IMR-90 (cell line): Measurements from ENCODE around the gene CAVIN2. TPM values are rescaled to one million over a fixed set of nuclear protein-coding genes. Genes with fewer than 3 reads are reported as not detected.
A peak's percentile ranks its signal among the peaks of the same experiment; 100 is the strongest.

Experiments
- ATAC-seq: fragments of 200-7000 bp; cut with Tn5 transposase; 2 replicates; pipeline ENCODE4 v1.9.1; 2020; ENCODE audit warnings: low read depth, mild to moderate bottlenecking, moderate library complexity
- BruUV-seq: library from RNA; stranded (reverse); fragments of 400-500 nt; replicated peaks from 2 replicates; lab custom pipeline; 2021; lab: Mats Ljungman, UMichigan
- CTCF ChIA-PET: fragments of 300-600 bp; formaldehyde crosslinking; extraction: SDS; loops from one replicate; lab custom pipeline; 2021; ENCODE audit warnings: antibody characterized with exemption; lab: Yijun Ruan, JAX
- POLR2A ChIA-PET: fragments of 300-600 bp; sonication (Branson Sonifier 250); formaldehyde crosslinking; loops from one replicate; lab custom pipeline; 2022; ENCODE audit warnings: antibody characterized with exemption; ENCODE audit not compliant: unreplicated experiment; lab: Charles Lee
- DNase-seq: peaks from one replicate; pipeline ENCODE4 v3.0.0; 2013
- H2AFZ ChIP-seq: replicated peaks from 2 replicates; pipeline ENCODE3; 2013; ENCODE audit warnings: low read length, mild to moderate bottlenecking; ENCODE audit not compliant: poor library complexity
- H2AK5ac ChIP-seq: 2 replicates; pipeline ENCODE4 v1.6.1; 2013; ENCODE audit warnings: low read depth, low read length, inconsistent platforms
- H2AK9ac ChIP-seq: replicated peaks from 2 replicates; pipeline ENCODE3; 2013; ENCODE audit warnings: mild to moderate bottlenecking, low read depth, low read length, moderate library complexity; ENCODE audit not compliant: poor library complexity
- H2BK120ac ChIP-seq: 2 replicates; pipeline ENCODE4 v1.6.1; 2013; ENCODE audit warnings: low read depth, low read length, inconsistent platforms
- H2BK15ac ChIP-seq: 3 replicates; pipeline ENCODE4 v1.6.1; 2013; ENCODE audit warnings: low read depth, low read length, inconsistent platforms
- H2BK20ac ChIP-seq: 2 replicates; pipeline ENCODE4 v1.6.1; 2013; ENCODE audit warnings: low read depth, mild to moderate bottlenecking, inconsistent platforms, low read length, moderate library complexity
- H2BK5ac ChIP-seq: 2 replicates; pipeline ENCODE4 v1.6.1; 2013; ENCODE audit warnings: mild to moderate bottlenecking, low read depth, low read length, inconsistent platforms; ENCODE audit not compliant: poor library complexity, severe bottlenecking
- H3K14ac ChIP-seq: replicated peaks from 2 replicates; pipeline ENCODE4 v1.6.1; 2013; ENCODE audit warnings: low read depth, low read length, inconsistent platforms
- H3K18ac ChIP-seq: 2 replicates; pipeline ENCODE4 v1.6.1; 2013; ENCODE audit warnings: low read depth, low read length, control low read depth
- H3K23ac ChIP-seq: 2 replicates; pipeline ENCODE4 v1.6.1; 2013; ENCODE audit warnings: low read depth, low read length, inconsistent platforms
- H3K27ac ChIP-seq: 2 replicates; pipeline ENCODE4 v1.5.1; 2013; ENCODE audit warnings: mild to moderate bottlenecking, control low read depth, low read length; ENCODE audit not compliant: insufficient read depth
- H3K27me3 ChIP-seq: 2 replicates; pipeline ENCODE4 v1.6.1; 2013; ENCODE audit warnings: low read length; ENCODE audit not compliant: control insufficient read depth, insufficient read depth
- H3K36me3 ChIP-seq: 2 replicates; pipeline ENCODE4 v1.6.1; 2013; ENCODE audit warnings: low read length, mixed read lengths; ENCODE audit not compliant: control insufficient read depth, insufficient read depth
- H3K4ac ChIP-seq: 2 replicates; pipeline ENCODE4 v1.6.1; 2013; ENCODE audit warnings: low read depth, low read length, inconsistent platforms
- H3K4me1 ChIP-seq: 2 replicates; pipeline ENCODE4 v1.6.1; 2013; ENCODE audit warnings: low read length, mixed read lengths; ENCODE audit not compliant: control insufficient read depth, insufficient read depth
- H3K4me2 ChIP-seq: 2 replicates; pipeline ENCODE4 v1.6.1; 2013; ENCODE audit warnings: low read depth, mild to moderate bottlenecking, control low read depth, low read length, moderate library complexity
- H3K4me3 ChIP-seq: 2 replicates; pipeline ENCODE4 v1.5.1; 2013; ENCODE audit warnings: low read depth, mild to moderate bottlenecking, control low read depth, low read length, moderate library complexity; ENCODE audit not compliant: insufficient read depth
- H3K56ac ChIP-seq: 2 replicates; pipeline ENCODE4 v1.6.1; 2013; ENCODE audit warnings: low read length, inconsistent platforms; ENCODE audit not compliant: insufficient read depth; ENCODE audit errors: extremely low read depth
- H3K79me1 ChIP-seq, 2 experiments: 2 replicates each; pipeline ENCODE4 v1.6.1; 2013; ENCODE audit warnings: low read length in 2 of 2, inconsistent platforms in 1 of 2, low read depth in 1 of 2
- H3K9ac ChIP-seq: 2 replicates; pipeline ENCODE4 v1.6.1; 2013; ENCODE audit warnings: low read depth, low read length, control low read depth
- H3K9me1 ChIP-seq: 2 replicates; pipeline ENCODE4 v1.6.1; 2013; ENCODE audit warnings: low read length, inconsistent platforms; ENCODE audit not compliant: insufficient read depth
- H3K9me3 ChIP-seq: 2 replicates; pipeline ENCODE4 v1.6.1; 2013; ENCODE audit warnings: low read length; ENCODE audit not compliant: control insufficient read depth, insufficient read depth
- H4K20me1 ChIP-seq: 2 replicates; pipeline ENCODE4 v1.6.1; 2013; ENCODE audit warnings: low read length, inconsistent platforms; ENCODE audit not compliant: insufficient read depth
- H4K5ac ChIP-seq: 2 replicates; pipeline ENCODE4 v1.6.1; 2013; ENCODE audit warnings: mild to moderate bottlenecking, low read depth, low read length, control low read depth
- H4K8ac ChIP-seq, 2 experiments: 2 replicates each; pipeline ENCODE4 v1.6.1; 2013; ENCODE audit warnings: low read depth in 2 of 2, low read length in 2 of 2, control low read depth in 1 of 2, inconsistent platforms in 1 of 2
- H4K91ac ChIP-seq: 2 replicates; pipeline ENCODE4 v1.6.1; 2013; ENCODE audit warnings: low read depth, low read length, inconsistent platforms; ENCODE audit not compliant: insufficient read depth
- BHLHE40 ChIP-seq: fragments of 150-350 bp; IDR thresholded peaks from 2 replicates; pipeline ENCODE4 v1.6.1; 2016; ENCODE audit warnings: mild to moderate bottlenecking, low read depth, low read length
- CEBPB ChIP-seq: IDR thresholded peaks from 2 replicates; pipeline ENCODE4 v1.6.1; 2012; ENCODE audit warnings: low read depth, low read length, improper control_type of control experiment
- CHD1 ChIP-seq: IDR thresholded peaks from 2 replicates; pipeline ENCODE4 v1.6.1; 2012; ENCODE audit warnings: low read depth, low read length, improper control_type of control experiment
- CTCF ChIP-seq: conservative IDR thresholded peaks from 2 replicates; pipeline ENCODE4 v1.5.1; 2012; ENCODE audit warnings: mild to moderate bottlenecking, low read depth, low read length, improper control_type of control experiment
- ELK1 ChIP-seq: fragments of 150-350 bp; IDR thresholded peaks from 2 replicates; pipeline ENCODE4 v1.6.1; 2016; ENCODE audit warnings: low read depth, mild to moderate bottlenecking, low read length, moderate library complexity, borderline replicate concordance
- FOS ChIP-seq: fragments of 150-350 bp; IDR thresholded peaks from 2 replicates; pipeline ENCODE4 v1.6.1; 2016; ENCODE audit warnings: low read depth, low read length
- MAFK ChIP-seq: IDR thresholded peaks from 2 replicates; pipeline ENCODE4 v1.6.1; 2012; ENCODE audit warnings: low read depth, low read length, improper control_type of control experiment
- MAZ ChIP-seq: IDR thresholded peaks from 2 replicates; pipeline ENCODE4 v1.6.1; 2012; ENCODE audit warnings: low read depth, mild to moderate bottlenecking, low read length, improper control_type of control experiment, moderate library complexity, borderline replicate concordance
- MXI1 ChIP-seq: IDR thresholded peaks from 2 replicates; pipeline ENCODE4 v1.6.1; 2012; ENCODE audit warnings: low read depth, mild to moderate bottlenecking, low read length, moderate library complexity, borderline replicate concordance
- NFE2L2 ChIP-seq: fragments of 150-350 bp; IDR thresholded peaks from 2 replicates; pipeline ENCODE4 v1.6.1; 2016; ENCODE audit warnings: low read depth, mild to moderate bottlenecking, low read length
- POLR2A ChIP-seq: IDR thresholded peaks from 2 replicates; pipeline ENCODE4 v1.6.1; 2012; ENCODE audit warnings: mild to moderate bottlenecking, low read depth, low read length
- RAD21 ChIP-seq: IDR thresholded peaks from 2 replicates; pipeline ENCODE4 v1.6.1; 2012; ENCODE audit warnings: low read length, improper control_type of control experiment
- RCOR1 ChIP-seq: IDR thresholded peaks from 2 replicates; pipeline ENCODE4 v1.6.1; 2012; ENCODE audit warnings: mild to moderate bottlenecking, low read length, improper control_type of control experiment; ENCODE audit not compliant: insufficient replicate concordance
- RFX5 ChIP-seq: IDR thresholded peaks from 2 replicates; pipeline ENCODE4 v1.8.0; 2012; ENCODE audit warnings: low read depth, mild to moderate bottlenecking, low read length, moderate library complexity
- SMC3 ChIP-seq: fragments of 150-350 bp; IDR thresholded peaks from 2 replicates; pipeline ENCODE4 v1.6.1; 2016; ENCODE audit warnings: low read depth, mild to moderate bottlenecking, antibody characterized with exemption, low read length, moderate library complexity
- USF2 ChIP-seq: fragments of 150-350 bp; IDR thresholded peaks from 2 replicates; pipeline ENCODE4 v1.6.1; 2017; ENCODE audit warnings: mild to moderate bottlenecking, antibody characterized with exemption, low read length, low read depth
- WGBS, 2 experiments: methylation state at CpG; one replicate each; pipeline versions ENCODE4 v1.1.5 to v1.1.7; 2013; ENCODE audit warnings: missing lambda C conversion rate in 2 of 2; ENCODE audit not compliant: insufficient read length in 1 of 2; ENCODE audit errors: extremely low coverage in 2 of 2; 5-methylcytosine and 5-hydroxymethylcytosine counted together
- dilution Hi-C: fragments of 300-500 bp; cut with HindIII; formaldehyde crosslinking; loops from one replicate; pipeline ENCODE4 v1.14.3; 2018; ENCODE audit warnings: low sequenced_read_pairs; ENCODE audit not compliant: unreplicated experiment
- in situ Hi-C: fragments of 300-500 bp; cut with MboI; formaldehyde crosslinking; loops from 3 replicates; pipeline ENCODE4 v1.14.3; 2019; ENCODE audit warnings: low sequenced_read_pairs, inconsistent platforms, mixed read lengths
- intact Hi-C: fragments of 100-400 bp; cut with micrococcal nuclease; formaldehyde crosslinking; loops from 2 replicates; pipeline ENCODE4 v1.10.0; 2022
- polyA plus RNA-seq, 3 experiments: library from polyadenylated mRNA; depleted of rRNA; stranded (reverse); fragments of >200 nt; gene quantifications; 2 replicates each; pipeline ENCODE4 v1.2.3, GENCODE V29; 2012; ENCODE audit warnings: low replicate concordance in 1 of 3
- total RNA-seq: library from RNA; depleted of rRNA; stranded (reverse); fragments of >200 nt; gene quantifications from 2 replicates; pipeline ENCODE4 v1.2.3, GENCODE V29; 2012

Gene CAVIN2
- total and polyA plus RNA-seq, 2 of the 4 experiments (the other 2 are of a cell fraction), result 7.7 to 11.5 TPM

- peak overlapping the region; percentile 93 for H2BK15ac ChIP-seq
- ATAC-seq (peak; percentile 4; the same call in 1 of the 2 replicates), DNase-seq (no peak)
- peak overlapping the region; percentile 88 for H3K4ac ChIP-seq
- POLR2A ChIA-PET, result no interaction called here
- peak overlapping the region; percentile 64 to 72; a peak in 3 of 4 replicates for H4K8ac ChIP-seq
- no peaks in the 10 kb centered on the region for H3K27me3 ChIP-seq
- dilution Hi-C loops, result no loop called here
- H3K9me1 ChIP-seq, result peaks cover 12% of the 10 kb centered on the region
- no peaks in the 10 kb centered on the region for H3K36me3 ChIP-seq
- H3K23ac ChIP-seq, result peak overlapping the region; percentile 53; the same call in 1 of the 2 replicates
- TF ChIP-seq USF2 (no peak), RFX5 (no peak), POLR2A (no peak), MXI1 (no peak), SMC3 (no peak), RCOR1 (no peak), FOS (no peak), MAFK (no peak), CTCF (no peak), RAD21 (no peak), CEBPB (no peak), NFE2L2 (no peak), CHD1 (no peak), MAZ (no peak), BHLHE40 (no peak), ELK1 (no peak)
- in situ Hi-C loops, result no loop called here
- no peak overlapping the region for H3K9ac ChIP-seq
- no peaks in the 10 kb centered on the region for H4K20me1 ChIP-seq
- H3K9me3 ChIP-seq, result no peaks in the 10 kb centered on the region; the same call in 1 of the 2 replicates
- H3K4me2 ChIP-seq, result no peak overlapping the region
- 0 out of 2 replicates have a peak overlapping the region, but pooled peaks have one; percentile 40 for H3K56ac ChIP-seq
- H3K4me1 ChIP-seq, result peaks cover 10% of the 10 kb centered on the region
- H3K14ac ChIP-seq, result peak overlapping the region; percentile 53
- 100% methylated on average over 1 of the region's 4 CpGs; no CpG with 5 or more reads in 1 of the 2 experiments for whole genome bisulfite sequencing, 2 experiments
- peak overlapping the region; percentile 92 for H2BK20ac ChIP-seq
- H3K27ac ChIP-seq, result peak overlapping the region; percentile 44
- intact Hi-C loops, result no loop called here
- H2BK120ac ChIP-seq, result peak overlapping the region; percentile 90
- peak overlapping the region; percentile 17 for H4K5ac ChIP-seq
- peak overlapping the region; percentile 76 for H3K18ac ChIP-seq
- H3K79me1 ChIP-seq, result no peaks in the 10 kb centered on the region
- H3K4me3 ChIP-seq, result no peak overlapping the region
- no TSS peak for BruUV-seq
- H2AK5ac ChIP-seq, result peak overlapping the region; percentile 95
- CTCF ChIA-PET, result interaction anchor here (0.9 to 1.1 kb wide), 2 partner anchors 10 to 25 kb away, joined by 3 read pairs; no protein-coding TSS in a partner anchor
- peak overlapping the region; percentile 62 for H2BK5ac ChIP-seq
- H2AK9ac ChIP-seq, result peak overlapping the region; percentile 81
- peak overlapping the region; percentile 92 for H4K91ac ChIP-seq
- no peak overlapping the region for H2AFZ ChIP-seq
Observed at GRCh38 chr2:191895195-191895594, 48.3 kb upstream of the CAVIN2 start.
